Left ventricle myocardium superior (tissue), 1 donor: ENCODE results near the gene PODXL2. TPM values are rescaled to one million over a fixed set of nuclear protein-coding genes. Genes with fewer than 3 reads are reported as not detected.
"Not testable (repeated sequence)": the region's sequence is repeated elsewhere in the genome, so short reads cannot be mapped to it uniquely, and the experiment has no call there.

Experiments used
- ATAC-seq: fragments of 200-7000 bp; cut with Tn5 transposase; one replicate; pipeline ENCODE4 v1.9.1; 2020; ENCODE audit warnings: mild to moderate bottlenecking, moderate library complexity
- DNase-seq: peaks from one replicate; pipeline ENCODE4 v3.0.0-alpha.2; 2020
- intact Hi-C: fragments of 100-400 bp; cut with micrococcal nuclease; formaldehyde crosslinking; loops from one replicate; pipeline ENCODE4 v1.11.0; 2022
- total RNA-seq: library from RNA; stranded (reverse); fragmentation: NEBNext Ultra II Directional; extraction: Animal tissue kit (Norgen Biotek cat#: 25700); gene quantifications from one replicate; pipeline ENCODE4 v1.2.1, GENCODE V29; 2021
- donor health status: DM: no; HTN: yes; CAD: no; lungs with severe emphysema.

PODXL2 gene
- total RNA-seq, 1 donor from 2014 or later, result 1.5 TPM

GRCh38 chr3:127694467-127695215 is 65.7 kb downstream of the PODXL2 start:
- peak; percentile 86 for DNase-seq
- intact Hi-C loops, result loop anchor here (5.0 to 10.0 kb wide), 2 partner anchors 50 to 128 kb away; partner anchors contain the start of gene MGLL
- ATAC-seq, result peak; percentile 22

DNA sequence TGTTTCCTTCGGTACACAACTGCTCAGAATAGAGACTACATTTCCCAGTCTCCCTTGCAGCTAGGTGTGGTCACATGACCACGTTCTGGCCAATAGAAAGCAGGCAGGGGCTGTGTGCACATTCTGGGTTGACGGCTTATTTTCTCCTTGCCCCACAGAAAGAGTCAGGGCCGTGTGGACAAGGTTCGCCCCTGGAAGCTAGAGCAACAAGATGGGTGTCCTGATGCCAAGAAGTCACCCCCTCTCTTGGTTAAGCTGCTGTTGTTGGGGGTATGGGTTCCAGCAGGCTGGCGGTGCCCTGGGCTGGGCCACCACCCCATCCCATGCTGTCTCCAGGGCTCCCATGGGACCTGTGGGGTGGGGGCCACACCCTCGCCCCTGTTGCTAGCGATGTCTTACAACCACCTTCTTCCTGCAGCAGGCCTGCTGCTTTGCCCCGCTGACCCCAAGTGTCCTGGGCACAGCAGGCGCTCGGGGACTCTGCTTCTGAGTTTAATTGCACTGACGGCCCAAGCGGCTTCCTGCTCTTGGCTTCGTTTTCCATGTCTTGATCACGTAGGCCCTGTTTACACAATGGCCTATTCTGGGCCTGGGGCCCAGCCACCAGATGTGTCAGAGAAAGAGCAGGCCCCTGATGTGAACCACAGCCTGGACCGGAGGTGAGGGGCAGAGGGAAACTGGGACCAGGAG is 68.7 kb downstream of the PODXL2 start:
- intact Hi-C loops, result loop anchor here (5.0 to 10.0 kb wide), 2 partner anchors 47 to 125 kb away; partner anchors contain the start of gene MGLL
- DNase-seq (peak; percentile 90), ATAC-seq (peak; percentile 72)

DNA sequence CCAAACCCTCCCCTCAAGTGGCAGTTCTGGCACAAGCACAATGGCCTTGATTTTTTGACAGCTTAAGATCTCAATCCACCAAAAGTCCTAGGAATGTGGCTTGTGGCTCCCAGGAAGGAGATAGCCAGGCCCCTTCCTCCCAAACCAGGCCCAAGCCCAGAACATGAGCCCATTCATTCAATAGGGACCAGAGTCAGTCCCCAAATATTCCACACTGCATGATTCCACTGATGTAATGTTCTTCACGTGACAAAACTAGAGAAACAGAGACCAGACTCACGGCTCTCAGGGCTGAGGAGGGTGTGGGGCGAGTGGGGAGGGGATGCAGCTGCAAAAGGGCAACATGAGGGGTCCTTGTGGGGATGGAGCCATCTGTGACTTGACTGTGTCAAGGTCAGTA is 69.3 kb downstream of the PODXL2 start:
- ATAC-seq (peak; percentile 6), DNase-seq (no peak)
- intact Hi-C loops, result loop anchor here (5.0 to 10.0 kb wide), 2 partner anchors 47 to 124 kb away; partner anchors contain the start of gene MGLL

DNA sequence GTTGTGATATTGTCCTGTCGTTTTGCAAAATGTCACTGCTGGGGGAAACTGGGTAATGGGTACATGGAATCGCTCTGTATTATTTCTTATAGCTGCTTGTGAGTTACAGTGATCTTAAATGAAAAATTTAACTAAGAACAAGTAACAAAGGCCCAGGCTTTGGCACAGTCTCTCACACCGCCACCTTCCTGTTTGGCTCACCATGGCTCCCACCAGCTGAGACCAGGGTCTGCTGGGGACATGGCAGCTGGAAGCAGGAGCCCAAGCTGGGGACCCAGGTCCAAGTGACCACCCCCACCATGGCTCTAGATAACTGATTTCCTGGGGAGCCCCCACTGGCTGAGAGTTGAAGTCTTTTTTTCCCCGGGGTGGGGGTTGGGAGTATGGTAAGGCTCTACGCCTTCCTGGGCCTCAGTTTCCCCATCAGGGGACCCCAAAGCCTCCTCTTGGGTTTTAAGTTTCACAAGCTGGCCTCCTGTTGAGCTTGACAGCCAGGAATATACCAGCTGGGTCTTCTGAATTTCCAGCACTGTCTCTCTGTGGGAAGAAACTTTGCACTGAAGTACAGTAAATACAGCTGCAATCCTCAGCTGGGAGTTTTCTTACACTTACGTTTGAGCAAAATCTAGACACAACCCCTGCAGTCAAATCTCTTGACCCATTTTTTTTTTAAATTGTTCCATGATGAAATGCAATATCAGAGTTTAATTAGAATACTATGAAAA is 69.9 kb downstream of the PODXL2 start:
- intact Hi-C loops, result loop anchor here (5.0 to 10.0 kb wide), 2 partner anchors 46 to 123 kb away; partner anchors contain the start of gene MGLL
- no peak for DNase-seq

GRCh38 chr3:127699416-127700300 is 70.7 kb downstream of the PODXL2 start:
- intact Hi-C loops, result loop anchor here (5.0 to 10.0 kb wide), 2 partner anchors 45 to 123 kb away; partner anchors contain the start of gene MGLL
- DNase-seq, result no peak
- no peak for ATAC-seq

More for the DNA sequence above, 69.9 kb downstream of the PODXL2 start:
- no peak for ATAC-seq

GRCh38 chr3:127700406-127700805 is 71.4 kb downstream of the PODXL2 start:
- no peak for DNase-seq
- intact Hi-C loops, result no loop called here
- ATAC-seq, result no peak

- ATAC-seq (peak; percentile 7), DNase-seq (peak; percentile 75)
- intact Hi-C loops, result no loop called here
Observed at GRCh38 chr3:127701280-127701911, 72.4 kb downstream of the PODXL2 start.

GRCh38 chr3:127702151-127702578 is 73.2 kb downstream of the PODXL2 start:
- intact Hi-C loops, result no loop called here
- ATAC-seq (no peak), DNase-seq (peak; percentile 71)

- ATAC-seq, DNase-seq, intact Hi-C loops: not testable (repeated sequence)
Observed at GRCh38 chr3:127704840-127705239, 75.9 kb downstream of the PODXL2 start.

DNA sequence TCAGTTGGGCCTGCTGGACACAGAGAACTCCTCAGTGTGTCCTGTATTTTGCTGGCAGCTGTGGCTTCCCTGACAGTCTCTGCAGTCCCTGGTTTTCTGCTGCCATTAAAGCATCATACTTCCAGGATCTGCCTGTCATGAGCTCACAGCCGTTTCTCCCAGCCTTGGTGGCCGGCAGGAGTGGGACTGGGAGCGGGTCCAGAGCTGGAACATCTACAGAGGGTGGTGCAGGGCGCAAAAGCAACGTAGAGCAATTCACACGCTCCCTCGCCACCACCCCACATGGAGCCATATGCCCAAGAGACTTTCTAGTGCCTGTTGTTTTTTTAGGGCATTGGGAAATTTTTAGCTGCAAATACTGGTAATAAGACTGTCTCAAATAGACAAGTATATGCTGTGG is 77.3 kb downstream of the PODXL2 start:
- ATAC-seq (peak; percentile 64), DNase-seq (peak; percentile 72)
- intact Hi-C loops, result no loop called here

DNA sequence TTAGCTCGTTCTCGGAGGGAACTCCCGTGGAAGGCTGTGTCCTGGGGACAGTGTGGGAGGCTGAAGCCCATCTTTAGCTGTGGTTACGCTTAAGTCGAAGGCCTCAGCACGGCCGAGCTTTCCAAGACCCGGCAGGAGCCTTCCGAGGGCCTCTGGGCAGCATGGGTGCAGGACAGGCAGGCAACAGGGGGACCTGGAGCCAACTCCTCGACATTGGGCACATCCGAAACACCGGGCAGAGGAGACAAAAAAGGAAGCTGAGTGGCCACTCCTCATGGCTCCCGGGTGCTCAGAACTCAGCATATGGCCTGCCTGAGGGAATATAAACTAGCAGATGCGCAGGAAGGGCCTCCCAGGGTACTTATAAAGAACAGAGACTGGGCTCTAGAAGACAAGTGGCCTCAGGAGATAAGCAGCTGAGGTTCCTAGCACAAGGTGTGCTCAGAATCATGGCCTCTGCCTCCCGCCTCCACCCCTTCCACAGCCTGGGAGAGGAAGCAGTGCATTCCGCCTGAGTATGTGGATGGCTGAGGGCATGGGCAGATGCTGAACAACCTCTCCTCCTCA is 77.9 kb downstream of the PODXL2 start:
- ATAC-seq (no peak), DNase-seq (no peak)
- intact Hi-C loops, result no loop called here

GRCh38 chr3:127707851-127708411 is 78.9 kb downstream of the PODXL2 start:
- DNase-seq (no peak), ATAC-seq (peak; percentile 63)
- intact Hi-C loops, result no loop called here

GRCh38 chr3:127708837-127709236 is 79.9 kb downstream of the PODXL2 start:
- intact Hi-C loops, result no loop called here
- no peak for DNase-seq
- ATAC-seq, result no peak

DNA sequence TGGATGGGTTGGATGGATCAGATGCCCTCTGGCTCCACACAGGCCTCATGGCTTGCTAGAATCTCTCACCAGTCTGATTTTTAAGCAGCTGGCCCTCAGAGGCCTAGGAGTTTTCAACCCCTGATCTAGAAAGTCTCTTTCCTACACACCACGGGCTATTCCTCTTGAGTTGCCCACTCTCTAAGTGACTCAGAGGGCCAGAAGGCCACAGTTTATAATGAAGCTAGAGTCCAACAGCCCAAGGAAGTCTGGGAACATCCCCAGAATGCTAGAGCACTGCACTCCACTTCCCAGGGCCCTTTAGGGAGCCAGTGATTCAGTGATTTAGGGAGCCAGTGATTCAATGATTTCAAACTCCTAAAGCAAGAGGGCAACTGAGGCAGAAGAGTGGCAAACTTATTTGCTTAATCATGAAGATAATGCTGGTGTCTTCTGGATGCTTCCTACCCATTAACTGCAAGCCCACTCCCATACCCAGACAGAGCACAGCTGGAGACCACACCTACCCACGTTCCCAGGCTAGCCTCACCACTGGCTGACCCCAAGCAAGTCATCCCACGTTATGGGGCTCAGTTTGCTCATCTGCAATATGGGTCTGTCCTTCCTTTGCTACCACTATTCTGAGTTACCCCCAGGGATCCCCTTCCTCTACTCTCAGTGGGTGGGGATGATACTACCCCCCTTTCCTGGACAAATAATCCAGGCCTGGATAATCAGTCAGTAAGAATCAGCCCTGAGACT is 80.5 kb downstream of the PODXL2 start:
- DNase-seq, result no peak
- no peak for ATAC-seq
- intact Hi-C loops, result no loop called here

- DNase-seq, result no peak
- intact Hi-C loops, result no loop called here
- ATAC-seq, result no peak
Observed at GRCh38 chr3:127710155-127710941, 81.4 kb downstream of the PODXL2 start.
